AG09319 (cell line): Measurements from ENCODE around the gene LIPM.

Experiments
- DNase-seq: peaks from one replicate; pipeline ENCODE4 v3.0.0-alpha.2; 2010; ENCODE audit warnings: low read depth; ENCODE audit errors: extremely low read depth
- CTCF ChIP-seq: IDR thresholded peaks from 2 replicates; pipeline ENCODE4 v1.5.1; 2011; ENCODE audit warnings: low read depth, mild to moderate bottlenecking, inconsistent platforms, low read length, moderate library complexity

LIPM gene

DNA sequence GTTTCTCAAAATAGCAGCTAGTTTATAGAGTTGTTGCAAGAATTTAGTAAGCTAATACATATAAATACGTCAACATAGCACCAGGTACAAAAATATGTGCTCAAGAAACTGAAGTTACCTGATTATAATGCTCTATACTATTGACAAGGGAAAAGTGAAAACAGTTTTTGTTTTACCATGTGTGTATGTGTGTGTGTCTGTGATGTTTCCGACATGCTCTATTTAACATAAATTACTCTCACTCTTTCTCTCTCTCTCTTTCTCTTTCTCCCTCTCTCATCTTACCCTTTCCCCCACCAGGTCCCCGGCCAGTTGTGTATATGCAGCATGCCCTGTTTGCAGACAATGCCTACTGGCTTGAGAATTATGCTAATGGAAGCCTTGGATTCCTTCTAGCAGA, 38.4 kb upstream of the LIPM start:
- no peak for TF ChIP-seq CTCF
- no peak for DNase-seq

DNA sequence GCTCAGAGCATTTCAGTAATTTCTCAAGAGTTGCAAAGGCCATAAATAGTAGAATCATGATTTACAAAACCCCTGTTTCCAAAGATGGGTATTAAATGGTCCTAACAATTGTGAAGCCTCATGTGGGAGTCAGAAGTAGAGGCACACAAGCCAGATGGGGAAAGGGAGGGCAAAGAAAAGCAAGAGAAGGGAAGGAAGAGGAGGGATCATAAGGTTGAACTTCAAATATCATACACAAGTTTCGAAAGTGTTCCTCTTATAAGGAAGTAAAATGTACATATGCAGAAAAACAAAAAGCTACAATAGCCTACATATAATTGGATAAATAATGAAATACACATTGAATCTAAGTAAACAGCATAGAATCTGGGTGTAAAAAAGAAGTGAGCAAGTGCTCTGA, 36.7 kb upstream of the LIPM start:
- no peak for TF ChIP-seq CTCF

DNA sequence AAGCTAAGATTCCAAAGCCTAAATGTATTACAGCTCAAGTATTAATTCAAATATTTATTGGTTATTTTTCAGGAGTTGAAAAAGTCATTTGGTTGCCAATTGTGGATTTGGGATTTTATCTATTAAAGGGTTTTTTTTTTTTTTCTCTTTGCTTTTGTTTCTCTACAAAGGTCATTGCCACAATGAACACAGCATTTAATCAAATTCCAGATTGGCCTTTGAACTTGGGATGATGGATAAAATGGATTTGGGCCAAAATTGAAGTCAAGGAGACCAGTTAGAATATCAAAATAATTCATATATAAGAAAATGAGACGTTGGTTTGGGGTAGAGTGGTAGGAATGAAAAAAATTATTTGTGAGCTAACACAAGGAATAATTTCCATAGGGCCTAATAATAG, 33.1 kb upstream of the LIPM start:
- DNase-seq, result no peak
- no peak for TF ChIP-seq CTCF

More for the DNA sequence above, 36.7 kb upstream of the LIPM start:
- DNase-seq, result no peak

DNA sequence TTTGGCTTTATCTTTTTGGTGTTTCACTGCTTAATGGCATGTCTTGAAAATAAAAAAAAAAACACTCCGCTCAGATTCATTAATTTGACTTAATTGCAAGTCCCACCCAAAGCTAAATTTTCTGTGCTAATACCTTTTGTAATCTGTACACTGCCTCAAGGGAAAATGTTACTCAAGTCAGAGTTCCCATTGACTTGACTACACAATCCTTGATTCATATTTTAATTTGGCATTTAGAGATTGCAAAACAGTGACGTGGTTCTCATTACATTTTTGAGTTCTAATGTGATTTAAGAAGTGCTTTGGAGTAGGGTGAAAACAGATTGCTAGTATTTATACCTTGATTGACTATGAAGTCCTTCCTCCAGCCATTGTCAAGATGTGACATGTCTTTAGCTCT, 21.3 kb upstream of the LIPM start:
- no peak for TF ChIP-seq CTCF
- DNase-seq, result no peak

GRCh38 chr10:88782222-88782621, 20.3 kb upstream of the LIPM start:
- TF ChIP-seq CTCF, result no peak
- DNase-seq, result no peak

DNA sequence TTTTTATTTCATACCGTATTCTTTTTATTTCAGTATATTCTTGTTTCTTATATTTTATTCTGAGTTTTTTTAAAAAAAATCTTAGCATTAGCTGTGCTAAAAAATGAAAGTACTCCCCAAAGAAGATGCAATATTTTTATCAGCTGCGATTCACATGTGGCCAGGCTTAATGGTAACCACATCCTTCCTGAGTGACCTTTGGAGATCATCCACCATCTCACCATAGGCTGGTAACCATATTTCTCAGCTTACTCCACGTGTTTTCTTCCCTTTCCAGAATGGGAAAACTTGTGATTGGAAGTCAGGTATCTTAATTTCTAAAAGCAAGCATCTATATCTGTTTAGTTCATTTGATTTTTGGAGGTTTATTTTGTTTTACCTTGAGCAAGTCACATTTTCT, 18.8 kb upstream of the LIPM start:
- TF ChIP-seq CTCF, result no peak
- DNase-seq, result no peak

DNA sequence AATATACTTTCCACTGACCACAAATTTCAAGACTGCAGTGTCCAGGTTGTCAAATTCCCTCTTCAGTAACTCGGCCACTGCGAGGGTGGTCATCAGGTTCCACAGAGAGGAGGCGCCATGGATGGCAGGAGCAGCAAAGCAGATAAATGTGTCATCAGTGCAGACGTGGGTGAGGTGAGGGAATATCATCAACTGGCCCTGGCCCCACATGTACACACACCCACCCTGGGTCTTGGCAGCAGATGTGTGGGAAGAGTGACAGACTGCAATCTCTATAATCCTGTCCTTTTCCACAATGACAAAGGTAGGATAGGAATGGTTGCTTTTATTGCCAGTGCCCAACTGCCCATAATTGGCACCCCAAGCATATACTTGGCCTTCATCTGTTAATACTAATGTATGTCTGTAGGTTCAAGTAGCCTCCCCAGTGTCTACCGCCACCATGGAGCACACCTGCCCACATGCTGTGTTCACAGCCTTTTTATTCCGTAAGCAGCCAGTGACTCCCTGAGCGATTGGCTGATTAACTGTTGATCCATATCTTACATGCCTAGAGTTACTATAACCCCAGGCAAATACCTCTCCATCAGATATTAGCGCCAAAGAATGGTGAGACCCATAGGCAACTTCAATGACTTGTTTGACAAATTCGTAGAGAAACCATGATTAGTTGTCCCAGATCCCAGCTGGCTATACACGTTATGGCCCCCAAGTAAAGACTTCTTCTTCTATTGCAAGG, 16.3 kb upstream of the LIPM start:
- TF ChIP-seq CTCF, result no peak
- no peak for DNase-seq
